Measurements from ENCODE around the gene MRPL53.
"Not testable (repeated sequence)": the region's sequence is repeated elsewhere in the genome, so short reads cannot be mapped to it uniquely, and the experiment has no call there.

MRPL53 gene

DNA sequence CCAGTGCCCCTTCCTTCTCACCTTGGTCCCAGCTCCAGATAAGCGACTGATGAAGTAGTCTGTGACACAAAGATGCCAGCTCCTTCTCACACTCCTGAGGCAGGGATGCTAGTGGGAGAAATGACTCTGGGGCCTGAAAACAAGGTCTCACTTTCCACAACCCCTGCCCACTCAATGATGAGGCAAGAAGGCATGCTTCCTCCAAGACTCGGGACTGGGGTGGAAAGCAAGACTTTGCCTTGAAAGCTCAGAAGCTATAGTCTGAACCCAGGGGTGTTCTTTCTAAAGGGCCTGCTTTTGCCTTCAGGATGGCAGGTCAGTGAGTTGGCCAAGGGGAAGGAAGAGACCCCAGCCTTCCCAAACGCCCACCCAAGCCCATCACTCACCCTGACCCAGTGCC lies 9.0 kb upstream of the MRPL53 start:
- no peak for DNase-seq

GRCh38 chr2:74474899-74475298 lies 2.4 kb upstream of the MRPL53 start:
- DNase-seq = no peak

DNA sequence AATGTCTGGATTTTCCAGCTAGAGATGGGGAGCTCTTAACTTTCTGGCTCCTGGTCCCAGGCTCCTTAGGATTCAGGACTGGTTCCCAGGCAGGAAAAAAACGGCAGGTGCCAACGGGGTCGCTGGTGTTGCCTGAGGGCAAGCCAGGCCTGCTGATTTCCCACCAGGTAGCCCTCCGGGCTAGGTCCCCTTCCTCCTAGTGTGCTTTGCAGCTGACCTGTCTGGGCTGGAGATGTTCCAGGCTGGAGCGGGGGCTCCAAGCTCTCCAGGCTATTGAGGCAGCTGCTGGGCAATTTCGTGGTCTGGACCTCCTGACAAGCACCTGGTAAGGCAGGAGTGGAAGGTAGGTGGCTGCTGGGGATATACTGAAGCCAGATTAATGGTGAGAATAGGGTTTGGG lies 2.0 kb upstream of the MRPL53 start:
- no peak for DNase-seq

DNA sequence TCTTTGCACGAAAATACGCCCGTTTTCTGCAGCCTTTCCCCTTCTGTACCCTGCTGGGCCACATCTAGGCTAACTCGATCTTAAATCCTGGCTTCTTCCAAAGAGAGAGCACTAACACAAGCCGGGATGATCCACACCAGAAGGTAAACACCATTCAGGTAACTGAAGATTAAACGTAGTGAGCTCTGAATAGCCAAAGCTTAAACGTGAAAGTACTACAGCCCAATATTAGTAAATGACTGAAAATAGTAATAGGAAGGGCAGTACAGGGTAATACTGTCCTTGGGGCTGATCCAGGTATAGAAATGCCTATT lies 422 bp upstream of the MRPL53 start:
- DNase-seq = no peak

GRCh38 chr2:74471332-74472065 lies 981 bp downstream of the MRPL53 start:
- DNase-seq = no peak

- DNase-seq = not testable (repeated sequence)
These were observed 1.7 kb downstream of the MRPL53 start for GRCh38 chr2:74470742-74471141.

DNA sequence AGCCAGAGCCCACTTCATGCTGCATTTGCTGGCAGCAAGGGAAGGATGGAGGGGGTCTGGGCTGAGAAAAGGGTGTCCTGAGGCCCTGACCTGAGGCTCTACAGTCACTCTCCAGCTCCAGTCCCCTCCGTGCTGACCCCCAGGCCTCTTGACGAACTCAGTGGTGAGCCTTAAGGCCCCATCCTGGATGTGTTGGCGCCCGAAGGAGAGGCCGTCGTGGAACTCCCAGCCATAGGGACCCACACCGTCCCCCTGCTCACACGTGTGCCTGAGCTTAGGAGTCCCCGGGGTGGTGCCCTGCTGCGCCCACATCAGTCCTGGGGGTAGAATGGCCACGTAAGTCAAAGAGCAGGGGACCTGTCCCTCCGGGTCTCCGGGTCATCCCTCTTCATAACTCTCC lies 8.1 kb downstream of the MRPL53 start:
- DNase-seq = no peak

DNA sequence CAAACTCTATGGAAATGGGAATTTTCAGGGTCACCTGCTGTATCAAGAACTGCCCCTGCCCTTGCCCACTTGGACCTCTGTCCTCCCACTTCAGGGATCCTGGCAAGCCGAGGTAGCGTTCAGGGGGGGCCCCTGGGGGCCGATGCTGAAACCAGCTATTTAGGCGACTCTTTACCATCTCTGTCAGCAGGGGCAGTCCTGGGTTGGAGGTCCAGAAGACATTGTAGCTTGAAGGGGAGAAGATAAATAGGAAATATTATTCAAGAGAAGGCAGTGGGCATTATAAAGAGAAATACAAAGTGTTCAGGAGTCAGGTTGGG lies 9.7 kb downstream of the MRPL53 start:
- no peak for DNase-seq

DNA sequence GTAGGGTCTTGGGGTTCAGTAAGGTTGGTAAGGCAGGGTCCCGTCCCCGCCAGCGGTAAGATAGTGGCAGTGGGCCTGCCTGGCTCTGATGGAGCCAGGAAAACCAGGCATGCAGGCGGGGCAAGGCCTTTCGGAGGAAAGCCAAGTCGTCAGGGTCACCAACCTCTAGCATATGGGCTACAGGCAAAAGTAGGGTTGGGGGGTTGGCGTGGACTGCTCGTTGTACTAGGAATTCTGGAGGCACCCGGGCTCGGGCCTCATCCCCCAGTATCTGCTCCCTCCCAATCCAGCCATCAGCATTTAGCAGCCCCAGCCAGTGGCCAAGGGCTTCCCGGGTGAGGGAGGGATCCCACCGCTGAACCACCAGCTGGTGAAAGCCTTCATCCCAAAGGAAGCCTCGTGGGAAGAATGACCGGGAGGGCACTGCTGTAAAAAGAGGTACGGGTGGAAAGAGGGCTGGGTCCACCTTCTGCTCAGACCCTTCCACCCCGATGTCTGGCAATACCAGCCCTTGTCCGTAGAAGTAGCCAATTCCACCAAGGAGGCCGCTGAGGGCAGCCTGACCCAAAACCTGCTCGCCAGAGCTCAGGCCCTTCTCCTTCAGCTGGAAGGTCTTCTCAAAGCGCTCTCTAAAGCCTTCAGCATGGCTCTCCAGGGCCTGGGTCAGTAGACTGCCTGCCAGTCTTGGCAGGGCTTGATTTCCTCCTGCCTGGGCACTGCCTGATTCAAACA lies 10.3 kb downstream of the MRPL53 start:
- no peak for DNase-seq

- no peak for DNase-seq
These were observed 11.1 kb downstream of the MRPL53 start for GRCh38 chr2:74461187-74462053.

- DNase-seq = not testable (repeated sequence)
These were observed 12.3 kb downstream of the MRPL53 start for GRCh38 chr2:74460187-74460586.

GRCh38 chr2:74459503-74460118 lies 12.9 kb downstream of the MRPL53 start:
- DNase-seq = not testable (repeated sequence)

- DNase-seq = no peak
These were observed 13.5 kb downstream of the MRPL53 start for GRCh38 chr2:74458938-74459363.

DNA sequence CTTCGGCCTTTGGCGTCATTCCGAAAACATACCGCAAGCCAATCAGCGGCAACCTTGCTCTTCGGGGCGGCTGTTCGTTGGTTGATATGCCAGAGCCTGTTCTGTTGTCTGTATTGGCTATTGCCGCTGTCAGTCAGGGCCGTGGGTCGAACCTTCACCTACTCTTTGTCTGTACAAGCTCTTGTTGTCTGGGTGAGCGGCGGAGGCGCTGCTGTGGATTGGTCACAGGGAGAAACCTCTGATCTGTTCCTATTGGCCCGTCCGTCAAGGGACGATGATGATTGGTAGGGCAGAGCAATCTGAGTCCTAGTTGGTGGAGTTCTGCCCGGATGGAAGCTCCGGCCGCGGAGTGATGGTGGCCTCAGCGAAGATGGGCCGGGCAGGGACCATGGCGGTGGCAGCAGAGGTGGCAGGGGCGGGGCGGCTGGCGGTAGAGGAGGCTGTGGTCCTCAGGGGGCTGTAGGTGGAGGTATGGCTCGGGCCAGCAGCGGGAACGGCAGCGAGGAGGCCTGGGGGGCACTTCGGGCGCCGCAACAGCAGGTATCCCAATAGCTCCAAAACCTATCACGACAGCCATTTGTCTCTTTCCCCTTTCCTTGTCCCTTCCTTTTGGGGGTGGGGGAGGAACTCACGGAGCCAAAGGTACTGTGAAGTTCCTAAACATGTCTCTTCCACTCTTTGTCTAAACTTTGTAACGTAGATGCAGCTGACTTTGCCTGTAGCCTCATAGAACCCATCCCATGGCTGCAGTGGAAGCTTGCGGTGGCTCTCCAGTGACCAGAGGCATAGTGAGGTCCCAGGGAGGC lies 14.1 kb downstream of the MRPL53 start, which contains the start of gene WBP1:
Gene WBP1, plus strand, starts transcription at position 307 of the 806 bp plus-strand sequence. Its CDS starts 165 bp downstream, at position 472.
- DNase-seq = peak; percentile 97

- peak; percentile 79 for DNase-seq
These were observed 14.8 kb downstream of the MRPL53 start for GRCh38 chr2:74457549-74458131.

DNA sequence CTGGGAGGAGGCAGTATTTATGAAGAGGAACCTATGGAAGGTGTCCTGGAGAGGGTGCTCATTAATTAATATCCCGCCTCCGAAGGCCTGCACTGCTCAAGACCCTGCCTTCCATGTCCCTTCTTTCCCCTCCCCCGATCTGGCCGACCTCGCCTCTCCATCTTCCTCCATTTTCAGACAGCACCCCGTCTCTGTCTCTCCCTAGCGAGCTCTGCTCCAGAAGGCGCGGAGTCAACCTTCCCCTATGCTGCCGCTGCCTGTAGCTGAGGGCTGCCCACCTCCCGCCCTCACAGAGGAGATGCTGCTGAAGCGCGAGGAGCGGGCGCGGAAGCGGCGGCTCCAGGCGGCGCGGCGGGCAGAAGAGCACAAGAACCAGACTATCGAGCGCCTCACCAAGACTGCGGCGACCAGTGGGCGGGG lies 15.3 kb downstream of the MRPL53 start:
- no peak for DNase-seq

- peak; percentile 96 for DNase-seq
These were observed 17.6 kb downstream of the MRPL53 start, which contains the start of gene INO80B for GRCh38 chr2:74454654-74455511. TSS of gene INO80B (plus strand) at chr2:74455087. CDS start at chr2:74455117, 30 bp downstream.

- DNase-seq = no peak
These were observed 21.8 kb downstream of the MRPL53 start for GRCh38 chr2:74450570-74451190.

- DNase-seq = no peak
These were observed 23.7 kb downstream of the MRPL53 start for GRCh38 chr2:74448771-74449170.

All from activated CD4-positive, alpha-beta T cell treated with anti-CD3 and anti-CD28 coated beads, Interleukin-2, amount 50 U/mL, for 1 hour (primary cell).